PFSK-1 (cell line): ENCODE measurements around the gene KATNAL2.

Experiments used
- FOXP2 ChIP-seq: optimal IDR thresholded peaks from 2 replicates; pipeline ENCODE3; 2011; ENCODE audit warnings: borderline replicate concordance, control low read depth, inconsistent platforms; ENCODE audit not compliant: insufficient read depth; ENCODE audit errors: extremely low read length, extremely low read depth
- POLR2AphosphoS5 ChIP-seq: IDR thresholded peaks from 2 replicates; pipeline ENCODE4 v1.6.1; 2012; ENCODE audit warnings: low read depth, mild to moderate bottlenecking, control low read depth, low read length, moderate library complexity
- REST ChIP-seq, 2 experiments: IDR thresholded peaks; 2 replicates each; pipeline versions ENCODE4 v1.6.1 to v1.8.0; 2011 to 2012; ENCODE audit warnings: low read depth in 2 of 2, low read length in 2 of 2, control low read depth in 1 of 2, inconsistent platforms in 1 of 2, mild to moderate bottlenecking in 1 of 2, moderate library complexity in 1 of 2; ENCODE audit not compliant: insufficient read depth in 1 of 2
- SIN3A ChIP-seq: IDR thresholded peaks from 2 replicates; pipeline ENCODE4 v1.6.1; 2012; ENCODE audit warnings: mild to moderate bottlenecking, low read length, moderate library complexity, borderline replicate concordance; ENCODE audit not compliant: insufficient read depth
- TAF1 ChIP-seq: IDR thresholded peaks from 2 replicates; pipeline ENCODE4 v1.6.1; 2012; ENCODE audit warnings: low read length, control low read depth, borderline replicate concordance; ENCODE audit not compliant: insufficient read depth

KATNAL2 gene

GRCh38 chr18:47143899-47144485 is 226.6 kb downstream of the KATNAL2 start:
- TF ChIP-seq SIN3A, result no peak
- TF ChIP-seq TAF1, result no peak

GRCh38 chr18:47146206-47146605 is 228.8 kb downstream of the KATNAL2 start:
- TF ChIP-seq SIN3A (no peak), REST (IDR thresholded peaks at IDR 0.05; ENCODE audit: insufficient read depth in 1 of 2, low read depth in 2 of 2, low read length in 2 of 2) (no peak), POLR2AphosphoS5 (no peak), FOXP2 (no peak), TAF1 (no peak)

- TF ChIP-seq FOXP2 (no peak), TAF1 (no peak), POLR2AphosphoS5 (no peak)
Measured at GRCh38 chr18:47149457-47150028, 232.1 kb downstream of the KATNAL2 start.

GRCh38 chr18:47150029-47150823 is 232.8 kb downstream of the KATNAL2 start, which contains the start of gene HDHD2:
TSS of gene HDHD2 (minus strand) at chr18:47150500. CDS start at chr18:47136439, 14,061 bp downstream.
- TF ChIP-seq SIN3A (no peak; the same call in 1 of the 2 replicates), FOXP2 (peak; percentile 18), REST (IDR thresholded peaks at IDR 0.05; ENCODE audit: insufficient read depth in 1 of 2, low read depth in 2 of 2, low read length in 2 of 2) (0 out of 4 replicates have a peak, but pooled peaks of 1 of the 2 experiments have one; percentile 46), POLR2AphosphoS5 (peak; percentile 98), TAF1 (peak; percentile 72)

- TF ChIP-seq FOXP2 (no peak), REST (IDR thresholded peaks at IDR 0.05; ENCODE audit: insufficient read depth in 1 of 2, low read depth in 2 of 2, low read length in 2 of 2) (no peak), TAF1 (no peak), SIN3A (no peak), POLR2AphosphoS5 (no peak)
Measured at GRCh38 chr18:47150824-47151366, 233.5 kb downstream of the KATNAL2 start.
